Ascending aorta (tissue), 2 donors: ENCODE results near the gene C17orf75. TPM values are rescaled to one million over a fixed set of nuclear protein-coding genes. Genes with fewer than 3 reads are reported as not detected.

Experiments
- DNase-seq, 2 donors: peaks; one replicate each; pipeline ENCODE4 v3.0.0-alpha.2; 2019; ENCODE audit warnings: low spot score in 2 of 2
- H3K27ac ChIP-seq, 2 donors: fragments of 200-600 bp; sonication (generic); one replicate each; pipeline ENCODE4 v1.5.1; 2016 to 2017; ENCODE audit warnings: mild to moderate bottlenecking in 1 of 2
- H3K27me3 ChIP-seq: fragments of 200-600 bp; sonication (generic); one replicate; pipeline ENCODE4 v1.5.1; 2017
- H3K36me3 ChIP-seq, 2 donors: fragments of 200-600 bp; sonication (generic); one replicate each; pipeline ENCODE4 v1.5.1; 2016
- H3K4me1 ChIP-seq, 2 donors: fragments of 200-600 bp; sonication (generic); one replicate each; pipeline ENCODE4 v1.5.1; 2016 to 2017; ENCODE audit warnings: mild to moderate bottlenecking in 1 of 2
- H3K4me3 ChIP-seq, 2 donors: fragments of 200-600 bp; sonication (generic); one replicate each; pipeline ENCODE4 v1.5.1; 2016 to 2017; ENCODE audit warnings: mild to moderate bottlenecking in 1 of 2
- H3K9me3 ChIP-seq, 2 donors: fragments of 200-600 bp; sonication (generic); one replicate each; pipeline ENCODE4 v1.5.1; 2016
- CTCF ChIP-seq, 3 experiments: fragments of 200-600 bp in 2 of 3; fragments of 450-650 bp in 1 of 3; sonication (generic) in 2 of 3; IDR thresholded peaks; one replicate each; pipeline ENCODE4 v1.5.1; 2016 to 2019; ENCODE audit warnings: antibody characterized with exemption in 3 of 3, mild to moderate bottlenecking in 1 of 3, moderate library complexity in 1 of 3
- intact Hi-C: fragments of 100-400 bp; cut with DNase I; formaldehyde crosslinking; loops from one replicate; pipeline ENCODE4 v1.15.1; 2023
- total RNA-seq: library from RNA; depleted of rRNA; stranded (reverse); fragments of >200 nt; gene quantifications from one replicate; pipeline ENCODE4 v1.1.0, GENCODE V29; 2016

C17orf75 gene
- total RNA-seq, 1 donor from 2014 or later = 15.5 TPM

GRCh38 chr17:32349854-32350665 is 8.1 kb upstream of the C17orf75 start, which contains the start of gene ZNF207:
Gene ZNF207 (plus strand): TSS chr17:32350157. CDS start chr17:32350286, 129 bp downstream.
- peak; percentile 71 to 97 for DNase-seq
- Histone ChIP-seq H3K27ac (peak within 1 kb of the TSS; percentile 94 to 96), H3K4me1 (peaks cover 12 to 22% of the 10 kb centered on the region in 2 donors), H3K9me3 (no peaks in the 10 kb centered on the region), H3K27me3 (no peaks in the 10 kb centered on the region), H3K4me3 (peak within 1 kb of the TSS; percentile 66 to 73), H3K36me3 (peaks cover 12 to 18% of the 10 kb centered on the region in 2 donors)
- intact Hi-C loops = no loop called here
- no peak for TF ChIP-seq CTCF (IDR thresholded peaks at IDR 0.05)

GRCh38 chr17:32349503-32349853 is 7.5 kb upstream of the C17orf75 start:
- H3K9me3 ChIP-seq = no peaks in the 10 kb centered on the region
- DNase-seq = no peak
- H3K4me1 ChIP-seq = peaks cover 10 to 19% of the 10 kb centered on the region in 2 donors
- TF ChIP-seq CTCF (IDR thresholded peaks at IDR 0.05) = no peak
- peak overlapping the region; percentile 94 to 96 for H3K27ac ChIP-seq
- H3K4me3 ChIP-seq = peak overlapping the region; percentile 66 to 73
- H3K27me3 ChIP-seq = no peaks in the 10 kb centered on the region
- intact Hi-C loops = no loop called here
- H3K36me3 ChIP-seq = peaks cover 10 to 12% of the 10 kb centered on the region in 2 donors

GRCh38 chr17:32348483-32348800 is 6.5 kb upstream of the C17orf75 start:
- H3K4me1 ChIP-seq = peaks cover 10 to 11% of the 10 kb centered on the region in 2 donors
- H3K27ac ChIP-seq = no peak overlapping the region
- H3K9me3 ChIP-seq = no peaks in the 10 kb centered on the region
- DNase-seq = no peak
- no peak overlapping the region for H3K4me3 ChIP-seq
- peaks cover 4% of the 10 kb centered on the region in 2 donors for H3K36me3 ChIP-seq
- intact Hi-C loops = no loop called here
- H3K27me3 ChIP-seq = no peaks in the 10 kb centered on the region
- TF ChIP-seq CTCF (IDR thresholded peaks at IDR 0.05) = no peak

- Histone ChIP-seq H3K9me3 (no peaks in the 10 kb centered on the region), H3K27ac (no peak overlapping the region), H3K27me3 (no peaks in the 10 kb centered on the region), H3K4me1 (peaks cover 0 to 10% of the 10 kb centered on the region in 2 donors), H3K36me3 (no peaks in the 10 kb centered on the region), H3K4me3 (no peak overlapping the region)
- no peak for DNase-seq
- intact Hi-C loops = no loop called here
- TF ChIP-seq CTCF (IDR thresholded peaks at IDR 0.05) = no peak
Observed at GRCh38 chr17:32345951-32346600, 4.1 kb upstream of the C17orf75 start.

- Histone ChIP-seq H3K27me3 (no peaks in the 10 kb centered on the region), H3K36me3 (peaks cover 0 to 3% of the 10 kb centered on the region in 2 donors), H3K27ac (peak overlapping the region; percentile 67 to 80), H3K9me3 (no peaks in the 10 kb centered on the region), H3K4me3 (peak overlapping the region; percentile 71 to 86), H3K4me1 (peaks cover 0 to 9% of the 10 kb centered on the region in 2 donors)
- DNase-seq = no peak
- TF ChIP-seq CTCF (IDR thresholded peaks at IDR 0.05) = no peak
- intact Hi-C loops = no loop called here
Observed at GRCh38 chr17:32342603-32343325, 791 bp upstream of the C17orf75 start.
